Stimulated activated CD8-positive, alpha-beta memory T cell treated with anti-CD3 and anti-CD28 coated beads, Interleukin-4, amount 100 ng/mL, for 48 hours (primary cell): ENCODE measurements around the gene JOSD1.

ENCODE experiments used
- DNase-seq: peaks from one replicate; pipeline ENCODE4 v3.0.0-alpha.2; 2020

Gene JOSD1

DNA sequence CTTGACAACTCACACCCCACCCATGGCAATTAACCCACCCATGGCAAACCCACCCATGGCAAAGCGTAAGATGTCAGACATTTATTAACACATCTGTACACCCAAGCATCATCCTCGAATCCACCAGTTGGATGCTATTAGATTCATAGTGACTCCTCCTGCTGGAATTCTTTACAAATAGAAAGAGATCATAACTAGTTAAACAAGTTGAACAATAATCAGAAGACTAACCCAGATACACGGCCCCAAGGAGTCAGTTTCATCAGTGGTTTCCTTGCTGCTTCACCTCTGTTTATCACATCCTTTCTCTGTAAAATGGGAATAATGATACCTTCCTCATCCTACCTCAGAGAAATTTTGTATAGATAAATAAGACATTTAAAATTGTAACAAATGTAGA is 10.1 kb upstream of the JOSD1 start:
- DNase-seq, result no peak

GRCh38 chr22:38710351-38710750 is 9.6 kb upstream of the JOSD1 start:
- DNase-seq, result no peak

DNA sequence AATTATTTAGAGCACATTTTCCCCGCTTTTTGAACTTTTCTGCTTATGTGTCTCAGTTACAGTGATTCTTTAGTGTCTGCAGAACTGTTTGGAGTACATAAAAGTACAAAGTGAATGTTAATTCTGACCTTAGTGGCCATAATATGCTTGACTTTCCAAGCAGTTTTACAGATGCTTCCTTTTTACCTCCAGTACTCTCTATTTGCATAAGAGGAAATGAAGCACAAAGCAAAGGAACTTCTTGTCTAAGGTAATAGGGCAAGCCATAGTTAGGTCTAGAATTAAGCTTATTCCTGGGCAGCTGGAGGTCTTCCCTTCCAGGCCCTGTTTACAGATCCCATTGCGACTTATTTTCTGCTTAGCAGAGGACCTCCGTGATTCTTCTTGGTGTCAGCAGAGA is 8.6 kb upstream of the JOSD1 start:
- no peak for DNase-seq

DNA sequence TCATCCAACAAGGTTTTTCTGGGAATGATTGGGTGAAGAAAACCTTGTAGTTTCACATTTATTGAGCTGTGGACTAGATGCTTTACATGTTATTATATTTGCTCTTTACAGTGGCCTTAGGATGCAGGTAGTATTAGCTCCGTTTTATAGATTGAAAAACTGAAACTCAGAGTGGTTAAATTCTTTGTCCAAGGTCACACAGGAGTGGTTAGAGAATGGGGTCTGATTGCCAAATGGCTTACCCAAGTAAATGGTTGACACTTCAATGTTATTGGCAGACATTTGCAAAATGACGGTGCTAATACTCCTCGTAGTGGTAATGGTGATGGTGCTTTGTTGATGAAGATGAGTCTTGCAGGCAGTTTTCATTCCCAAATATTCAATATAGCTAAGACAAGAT is 7.2 kb upstream of the JOSD1 start:
- no peak for DNase-seq

- no peak for DNase-seq
These were observed 6.6 kb upstream of the JOSD1 start for GRCh38 chr22:38707346-38707745.

GRCh38 chr22:38706901-38707195 is 6.1 kb upstream of the JOSD1 start:
- no peak for DNase-seq

- peak; percentile 52 for DNase-seq
These were observed 5.6 kb upstream of the JOSD1 start for GRCh38 chr22:38706101-38706900.

DNA sequence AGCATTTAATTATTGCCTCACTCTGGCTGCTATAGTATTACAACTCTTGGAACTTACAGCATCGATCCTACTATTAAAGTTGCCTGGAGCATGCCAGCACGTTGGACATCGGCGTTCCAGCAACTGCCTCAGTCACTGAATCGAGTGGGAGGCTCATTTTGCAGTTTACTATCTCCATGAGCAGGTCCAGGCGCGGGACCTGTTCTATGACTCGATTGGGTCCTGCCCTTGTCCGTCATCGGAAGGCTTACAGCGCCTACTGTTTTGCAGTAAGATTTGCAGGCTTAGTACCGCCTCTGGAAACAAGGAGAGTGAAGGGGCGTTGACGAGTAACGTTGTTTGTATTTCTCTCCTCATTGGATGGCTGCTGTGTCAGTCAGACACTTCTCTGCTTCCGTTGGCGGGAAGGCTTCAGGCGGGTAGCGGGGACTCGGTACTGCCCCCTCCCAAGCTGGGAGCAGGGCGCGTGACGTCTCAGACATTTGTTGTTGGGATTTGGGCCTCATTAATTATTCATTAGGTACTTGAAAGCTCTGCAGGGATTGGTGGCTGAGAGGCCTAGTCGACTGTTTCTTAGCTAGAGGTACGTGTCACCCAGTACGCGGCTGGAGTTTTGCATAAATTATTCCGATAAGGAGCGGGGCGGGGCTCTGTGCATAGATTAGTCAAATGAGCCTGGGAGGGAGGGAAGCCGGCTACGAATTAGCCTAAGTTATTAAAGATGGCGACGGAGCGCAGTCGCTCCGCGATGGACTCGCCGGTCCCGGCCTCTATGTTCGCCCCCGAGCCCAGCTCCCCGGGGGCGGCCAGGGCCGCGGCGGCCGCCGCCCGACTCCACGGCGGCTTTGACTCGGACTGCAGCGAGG is 4.7 kb upstream of the JOSD1 start, which contains the start of gene GTPBP1:
GTPBP1 (plus strand) TSS at position 710 of the 866 bp plus-strand sequence; CDS start at position 722, 12 bp downstream.
- DNase-seq, result peak; percentile 95

DNA sequence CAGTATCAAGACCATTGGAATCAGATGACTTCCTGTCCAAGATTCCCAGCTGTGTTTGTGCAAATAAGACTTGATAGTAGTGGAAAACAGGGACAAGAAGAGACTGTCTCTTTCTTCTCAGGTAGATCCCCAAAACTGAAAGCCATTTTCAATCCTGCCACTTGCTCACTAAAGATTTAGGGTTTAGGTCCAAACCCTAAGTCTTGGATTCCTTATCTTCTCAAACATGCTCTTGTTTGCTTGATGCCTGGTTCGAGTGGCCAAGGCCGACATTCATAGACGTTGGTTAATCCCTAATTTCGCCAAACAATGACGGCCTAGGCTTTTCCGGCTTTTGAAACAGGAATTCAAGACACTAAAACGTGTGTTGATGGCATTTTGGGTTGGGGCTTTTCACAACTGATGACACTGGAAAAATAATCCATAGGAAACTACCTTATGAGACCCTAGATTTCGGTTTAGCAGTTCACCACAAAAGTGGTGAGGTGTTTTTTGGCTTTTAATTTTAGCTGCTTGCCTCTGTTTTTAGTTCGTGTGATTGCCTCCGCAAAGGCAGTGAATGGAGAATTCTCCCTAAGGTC is 4.0 kb upstream of the JOSD1 start:
- DNase-seq, result no peak

- DNase-seq, result no peak
These were observed 414 bp downstream of the JOSD1 start for GRCh38 chr22:38700270-38700788.

DNA sequence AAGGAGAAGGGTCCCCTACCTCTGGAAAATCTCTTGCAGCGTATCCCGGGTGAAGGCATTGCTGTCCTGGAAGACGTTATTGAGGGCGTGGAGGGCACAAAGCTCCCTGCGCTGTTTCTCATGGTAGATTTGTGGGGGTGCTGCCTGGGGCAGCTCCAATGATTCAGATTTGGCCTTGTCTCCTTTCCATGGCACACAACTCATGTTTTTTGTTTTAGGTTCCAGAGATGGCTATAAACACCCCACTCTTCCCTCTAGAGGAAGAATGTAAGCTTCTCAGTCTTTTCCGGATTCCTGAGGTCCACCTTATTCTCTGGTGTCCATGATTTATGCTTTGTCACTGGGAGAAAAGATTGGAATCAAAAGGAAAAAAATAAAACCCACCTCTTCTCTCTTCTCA is 959 bp downstream of the JOSD1 start:
- no peak for DNase-seq

DNA sequence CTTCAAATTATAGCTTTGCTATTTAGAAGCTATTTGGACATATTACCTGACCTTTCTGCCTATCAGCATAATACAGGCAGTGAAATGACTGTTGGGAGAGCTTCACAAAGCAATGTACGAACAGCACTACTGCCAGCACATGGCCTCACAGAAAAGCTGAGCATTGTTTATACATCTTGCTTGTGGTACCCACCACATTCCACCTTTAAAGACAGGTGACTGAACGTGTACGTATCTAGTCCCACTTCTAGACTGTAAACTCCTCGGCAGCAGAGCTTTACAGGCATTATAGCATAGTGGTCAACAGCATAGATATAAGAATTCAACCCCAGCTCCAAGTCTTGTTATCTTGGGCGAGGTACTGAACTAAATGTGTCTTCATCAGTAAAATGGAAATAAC is 1.6 kb downstream of the JOSD1 start:
- DNase-seq, result no peak

DNA sequence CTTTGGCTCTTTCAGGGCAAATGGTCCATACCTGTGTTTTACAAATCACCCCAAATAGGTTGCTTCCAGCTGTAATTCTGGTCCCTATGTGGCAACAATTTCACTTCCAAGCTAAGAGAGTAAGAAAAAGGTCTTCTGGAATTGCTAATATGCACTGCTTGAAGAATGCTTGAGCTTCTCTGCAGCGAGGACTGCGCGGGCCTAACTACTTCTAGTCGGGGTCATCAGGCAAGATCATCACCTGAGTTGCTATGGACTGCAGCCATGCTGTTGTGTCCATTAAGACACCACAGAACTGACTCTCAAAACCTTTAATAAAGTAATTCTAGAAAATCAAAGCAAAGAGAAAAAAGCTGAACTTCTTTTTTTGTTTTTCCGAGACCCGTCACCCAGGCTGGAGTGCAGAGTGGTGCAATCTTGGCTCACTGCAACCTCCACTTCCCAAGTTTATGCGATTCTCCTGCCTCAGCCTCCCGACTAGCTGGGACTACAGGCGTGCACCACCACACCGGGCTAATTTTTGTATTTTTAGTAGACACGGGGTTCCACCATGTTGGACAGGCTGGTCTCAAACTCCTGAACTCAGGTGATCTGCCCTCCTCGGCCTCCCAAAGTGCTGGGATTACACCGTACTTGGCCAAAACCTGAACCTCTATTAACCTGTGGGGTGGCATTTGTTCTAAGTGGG is 2.2 kb downstream of the JOSD1 start:
- DNase-seq, result no peak

GRCh38 chr22:38697425-38698089 is 3.2 kb downstream of the JOSD1 start:
- no peak for DNase-seq

DNA sequence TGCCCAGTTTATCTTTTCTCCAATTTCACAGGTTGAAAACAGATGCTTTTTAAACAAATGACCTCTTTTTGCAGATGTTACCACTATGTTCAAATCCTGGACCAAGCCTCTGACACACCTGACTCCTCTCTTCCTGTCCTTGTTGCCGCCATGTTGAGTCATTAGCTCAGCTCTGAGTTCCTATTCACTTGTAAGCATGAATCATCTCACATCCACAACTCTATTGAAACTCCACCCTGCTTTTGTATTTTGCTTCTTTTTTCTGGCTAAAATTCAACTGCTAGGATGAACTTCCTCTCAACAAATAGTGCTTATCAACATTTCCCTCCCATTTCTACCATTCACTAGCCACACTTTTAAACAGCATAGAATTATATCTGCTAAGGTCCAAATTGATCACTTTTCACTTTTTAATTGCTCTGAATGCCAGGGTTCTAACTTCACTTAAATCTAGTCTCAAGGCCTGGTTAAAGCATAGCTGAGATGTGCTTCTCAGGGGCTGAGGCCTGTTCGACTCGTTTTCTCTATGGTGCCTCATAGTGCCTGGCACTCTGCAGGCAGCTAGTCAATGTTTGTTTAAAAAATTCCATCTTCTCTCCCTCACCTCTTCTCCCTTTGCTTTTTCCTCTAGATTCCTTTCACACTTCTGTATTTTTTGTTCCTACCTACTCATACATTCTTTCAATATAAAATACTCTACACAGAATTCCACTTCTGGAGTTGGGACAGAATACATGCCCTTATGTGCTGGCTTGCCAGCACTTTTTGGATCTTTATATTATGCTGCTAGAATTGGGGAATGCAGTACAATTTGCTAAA is 3.9 kb downstream of the JOSD1 start:
- peak; percentile 49 for DNase-seq

DNA sequence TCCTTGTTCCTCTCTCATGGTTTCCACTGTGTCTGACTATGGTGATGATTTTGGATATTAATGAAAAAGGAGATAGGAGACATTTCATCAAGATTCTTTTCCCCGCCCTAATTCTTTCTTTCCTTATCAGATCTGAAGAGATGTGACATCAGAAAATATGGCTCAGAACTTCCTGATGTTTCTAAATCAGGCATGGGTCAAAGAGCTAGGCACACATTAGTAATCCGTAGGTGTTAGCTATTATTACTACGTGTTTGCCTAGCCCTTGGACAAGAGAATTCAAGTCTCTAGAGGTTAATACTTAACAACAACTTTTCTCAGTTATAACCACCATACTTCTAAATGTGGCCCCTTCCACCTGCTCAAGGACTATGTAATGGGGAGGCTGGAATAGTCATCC is 5.8 kb downstream of the JOSD1 start:
- no peak for DNase-seq

- DNase-seq, result no peak
These were observed 6.7 kb downstream of the JOSD1 start for GRCh38 chr22:38694049-38694448.

DNA sequence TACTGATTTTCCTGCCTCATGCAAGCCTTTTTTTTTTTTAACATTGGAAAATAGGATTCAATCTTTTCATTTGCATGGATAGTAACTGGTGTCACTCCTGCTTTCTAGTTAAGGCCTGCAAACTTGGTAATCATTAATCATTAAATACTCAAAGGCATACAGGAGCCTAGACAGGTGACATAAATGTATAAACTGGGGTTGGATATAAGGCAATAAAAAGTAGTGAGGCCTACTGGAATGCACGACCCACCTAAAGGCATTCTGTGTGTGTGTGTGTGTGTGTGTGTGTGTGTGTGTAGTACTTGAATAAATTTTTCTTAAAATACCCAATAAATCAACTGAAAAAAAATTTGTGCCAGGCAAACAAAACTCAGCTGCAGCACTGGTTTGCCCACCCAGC is 11.1 kb downstream of the JOSD1 start:
- DNase-seq, result no peak

DNA sequence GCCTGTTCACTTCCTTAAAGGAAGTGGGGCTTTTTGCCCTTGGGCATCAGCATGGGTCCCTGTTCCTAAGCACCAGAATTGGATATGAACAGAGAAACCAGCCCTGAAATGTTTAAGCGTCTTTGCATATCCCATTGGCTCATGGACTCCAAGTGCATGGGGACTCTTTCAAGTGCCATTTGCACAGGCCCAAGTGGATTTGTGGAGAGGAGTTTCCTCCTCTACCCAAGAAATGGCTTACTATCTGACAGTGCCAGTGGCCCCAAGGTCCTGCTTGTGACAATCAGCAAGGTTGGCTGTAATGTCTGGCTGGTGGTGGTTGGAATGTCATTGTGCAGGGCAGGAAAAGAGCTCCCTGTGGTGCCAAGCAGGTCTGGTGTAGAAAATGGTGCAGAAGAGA is 15.0 kb downstream of the JOSD1 start:
- DNase-seq, result no peak

- no peak for DNase-seq
These were observed 15.8 kb downstream of the JOSD1 start for GRCh38 chr22:38684895-38685294.

- DNase-seq, result peak; percentile 89
These were observed 19.0 kb downstream of the JOSD1 start, which contains the start of gene TOMM22 for GRCh38 chr22:38681582-38682335. Gene TOMM22 (plus strand): TSS chr22:38681957. CDS start chr22:38681979, 22 bp downstream.
